ENCODE data around the gene DDX3X.
A peak's percentile ranks its signal among the peaks of the same experiment; 100 is the strongest.
"Not testable (repeated sequence)": the region's sequence is repeated elsewhere in the genome, so short reads cannot be mapped to it uniquely, and the experiment has no call there.

Gene DDX3X

GRCh38 chrX:41333744-41334362, at the start of gene DDX3X:
TSS of gene DDX3X (plus strand) at chrX:41334162. CDS start at chrX:41334253, 91 bp downstream.
- DNase-seq: peak; percentile 61 to 72 (median 64)

GRCh38 chrX:41285928-41286327, 48.0 kb upstream of the DDX3X start:
- not testable (repeated sequence) for DNase-seq

- DNase-seq: no peak
Observed at GRCh38 chrX:41288641-41289040, 45.3 kb upstream of the DDX3X start.

GRCh38 chrX:41289095-41289494, 44.9 kb upstream of the DDX3X start:
- no peak for DNase-seq

- DNase-seq: no peak
Observed at GRCh38 chrX:41291309-41291708, 42.7 kb upstream of the DDX3X start.

- no peak for DNase-seq
Observed at GRCh38 chrX:41293269-41293668, 40.7 kb upstream of the DDX3X start.

GRCh38 chrX:41300758-41301437, 33.1 kb upstream of the DDX3X start:
- no peak for DNase-seq

- DNase-seq: no peak
Observed at GRCh38 chrX:41301438-41301824, 32.5 kb upstream of the DDX3X start.

GRCh38 chrX:41302370-41302769, 31.6 kb upstream of the DDX3X start:
- DNase-seq: no peak

GRCh38 chrX:41303013-41303412, 30.9 kb upstream of the DDX3X start:
- DNase-seq: no peak

GRCh38 chrX:41304178-41304577, 29.8 kb upstream of the DDX3X start:
- DNase-seq: no peak

- no peak for DNase-seq
Observed at GRCh38 chrX:41308884-41309647, 24.9 kb upstream of the DDX3X start.

- no peak for DNase-seq
Observed at GRCh38 chrX:41312786-41313185, 21.2 kb upstream of the DDX3X start.

GRCh38 chrX:41313419-41313818, 20.5 kb upstream of the DDX3X start:
- DNase-seq: no peak

- DNase-seq: no peak
Observed at GRCh38 chrX:41314204-41314603, 19.8 kb upstream of the DDX3X start.

GRCh38 chrX:41314881-41315280, 19.1 kb upstream of the DDX3X start:
- DNase-seq: no peak

- DNase-seq: not testable (repeated sequence)
Observed at GRCh38 chrX:41316266-41316665, 17.7 kb upstream of the DDX3X start.

- DNase-seq: no peak
Observed at GRCh38 chrX:41317477-41318208, 16.3 kb upstream of the DDX3X start.

GRCh38 chrX:41320393-41320792, 13.6 kb upstream of the DDX3X start:
- no peak for DNase-seq

GRCh38 chrX:41322821-41323603, 10.9 kb upstream of the DDX3X start:
- no peak for DNase-seq

GRCh38 chrX:41326431-41326830, 7.5 kb upstream of the DDX3X start:
- DNase-seq: no peak

GRCh38 chrX:41327341-41327740, 6.6 kb upstream of the DDX3X start:
- DNase-seq: no peak

- DNase-seq: no peak
Observed at GRCh38 chrX:41329101-41329500, 4.9 kb upstream of the DDX3X start.

Data from activated CD4-positive, CD25-positive, alpha-beta regulatory T cell (primary cell).